ENCODE measurements around the gene PGAP1.

DNA sequence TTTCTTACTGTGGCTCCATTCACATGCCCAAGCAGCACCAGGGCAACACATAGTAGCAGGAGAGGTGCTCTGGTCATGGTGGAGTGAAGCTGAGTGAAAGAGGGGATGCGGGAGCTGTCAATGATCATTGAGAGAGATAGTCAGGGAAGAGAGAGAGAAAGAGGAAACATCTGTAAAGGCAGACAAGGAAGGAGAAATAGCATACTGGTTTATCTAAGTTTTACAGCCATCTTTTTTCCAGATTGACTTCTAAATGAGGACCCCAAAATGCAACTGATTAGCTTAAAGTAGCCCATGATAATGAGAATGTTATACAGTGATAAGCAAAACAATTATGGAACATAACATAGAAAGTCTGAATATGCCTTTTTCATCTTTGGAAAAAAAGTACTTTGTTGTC lies 117.2 kb downstream of the PGAP1 start, which contains the start of gene C2orf66:
- TF ChIP-seq PML (IDR thresholded peaks at IDR 0.05; ENCODE audit: low read length): no peak
- TF ChIP-seq SRF (IDR thresholded peaks at IDR 0.05; ENCODE audit: low read depth in 2 of 2, low read length in 2 of 2): no peak
- no peak for TF ChIP-seq FOXM1 (IDR thresholded peaks at IDR 0.05; ENCODE audit: low read depth, low read length)
- no peak for TF ChIP-seq POLR2A (IDR thresholded peaks at IDR 0.05; ENCODE audit: low read depth, low read length)
- no peak for TF ChIP-seq HDGF (IDR thresholded peaks at IDR 0.05)
- TF ChIP-seq SIN3A (IDR thresholded peaks at IDR 0.05; ENCODE audit: low read depth, low read length): no peak
- TF ChIP-seq, protein P1, sequence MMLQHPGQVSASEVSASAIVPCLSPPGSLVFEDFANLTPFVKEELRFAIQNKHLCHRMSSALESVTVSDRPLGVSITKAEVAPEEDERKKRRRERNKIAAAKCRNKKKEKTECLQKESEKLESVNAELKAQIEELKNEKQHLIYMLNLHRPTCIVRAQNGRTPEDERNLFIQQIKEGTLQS (IDR thresholded peaks at IDR 0.05; ENCODE audit: borderline replicate concordance, extremely low read depth, low read depth, low read length): no peak
- TF ChIP-seq STAT1 (conservative IDR thresholded peaks at IDR 0.05): no peak
- no peak for TF ChIP-seq TCF12 (IDR thresholded peaks at IDR 0.05; ENCODE audit: low read depth, low read length)
- TF ChIP-seq JUNB (IDR thresholded peaks at IDR 0.05): no peak
- TF ChIP-seq POLR2AphosphoS5 (IDR thresholded peaks at IDR 0.05; ENCODE audit: low read length): no peak
- TF ChIP-seq, protein P2, sequence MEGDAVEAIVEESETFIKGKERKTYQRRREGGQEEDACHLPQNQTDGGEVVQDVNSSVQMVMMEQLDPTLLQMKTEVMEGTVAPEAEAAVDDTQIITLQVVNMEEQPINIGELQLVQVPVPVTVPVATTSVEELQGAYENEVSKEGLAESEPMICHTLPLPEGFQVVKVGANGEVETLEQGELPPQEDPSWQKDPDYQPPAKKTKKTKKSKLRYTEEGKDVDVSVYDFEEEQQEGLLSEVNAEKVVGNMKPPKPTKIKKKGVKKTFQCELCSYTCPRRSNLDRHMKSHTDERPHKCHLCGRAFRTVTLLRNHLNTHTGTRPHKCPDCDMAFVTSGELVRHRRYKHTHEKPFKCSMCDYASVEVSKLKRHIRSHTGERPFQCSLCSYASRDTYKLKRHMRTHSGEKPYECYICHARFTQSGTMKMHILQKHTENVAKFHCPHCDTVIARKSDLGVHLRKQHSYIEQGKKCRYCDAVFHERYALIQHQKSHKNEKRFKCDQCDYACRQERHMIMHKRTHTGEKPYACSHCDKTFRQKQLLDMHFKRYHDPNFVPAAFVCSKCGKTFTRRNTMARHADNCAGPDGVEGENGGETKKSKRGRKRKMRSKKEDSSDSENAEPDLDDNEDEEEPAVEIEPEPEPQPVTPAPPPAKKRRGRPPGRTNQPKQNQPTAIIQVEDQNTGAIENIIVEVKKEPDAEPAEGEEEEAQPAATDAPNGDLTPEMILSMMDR (IDR thresholded peaks at IDR 0.05 in 2 of 3, conservative IDR thresholded peaks at IDR 0.05 in 1 of 3; ENCODE audit: control insufficient read depth in 2 of 3, extremely low read depth in 1 of 3, insufficient read depth in 1 of 3, low read depth in 3 of 3, low read length in 3 of 3): no peak
- no peak for TF ChIP-seq NFYA (IDR thresholded peaks at IDR 0.05; ENCODE audit: borderline replicate concordance, low read depth, low read length)

Data from GM12878 (cell line).